GM23248 (cell line): Measurements from ENCODE around the gene UBASH3A.

Experiments
- EZH2 ChIP-seq: fragments of 200-600 bp; sonication (generic); IDR thresholded peaks from 2 replicates; pipeline ENCODE4 v1.6.1; 2018; ENCODE audit warnings: antibody characterized with exemption, mild to moderate bottlenecking; ENCODE audit not compliant: insufficient read depth, poor library complexity, severe bottlenecking
- EZH2phosphoT487 ChIP-seq: fragments of 200-600 bp; sonication (generic); IDR thresholded peaks from 2 replicates; pipeline ENCODE4 v1.6.1; 2018; ENCODE audit warnings: antibody characterized with exemption, moderate library complexity, mild to moderate bottlenecking, low read depth; ENCODE audit not compliant: insufficient read depth

- TF ChIP-seq EZH2 (no peak), EZH2phosphoT487 (no peak)
These were observed 89.7 kb downstream of the UBASH3A start for GRCh38 chr21:42493109-42494060.
